ENCODE measurements around the gene BRCC3.

BRCC3 gene

DNA sequence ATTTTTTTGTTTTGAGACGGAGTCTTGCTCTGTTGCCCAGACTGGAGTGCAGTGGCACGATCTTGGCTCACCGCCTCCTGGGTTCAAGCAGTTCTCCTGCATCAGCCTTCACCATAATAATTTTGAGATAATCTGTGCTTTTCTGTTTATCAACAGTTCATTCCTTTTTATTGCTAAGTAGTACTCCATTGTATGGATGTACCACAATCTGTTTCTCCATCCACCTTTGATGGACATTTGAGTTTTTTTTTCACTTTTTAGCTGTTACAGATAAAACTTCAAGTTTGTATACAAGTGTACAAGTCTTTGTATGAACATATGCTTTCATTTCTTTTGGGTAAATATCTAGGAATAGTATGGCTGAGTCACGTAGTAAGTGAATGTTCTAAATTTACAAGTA, 35.6 kb upstream of the BRCC3 start:
- H3K79me2 ChIP-seq (ENCODE audit: insufficient read depth, low read length) = peaks cover 6% of the 10 kb centered on the region; the same call in 1 of the 2 replicates
- H3K4me2 ChIP-seq (ENCODE audit: low read length) = no peak overlapping the region
- no peak for TF ChIP-seq EZH2 (IDR thresholded peaks at IDR 0.05; ENCODE audit: borderline replicate concordance, low read length)
- TF ChIP-seq, protein P1, sequence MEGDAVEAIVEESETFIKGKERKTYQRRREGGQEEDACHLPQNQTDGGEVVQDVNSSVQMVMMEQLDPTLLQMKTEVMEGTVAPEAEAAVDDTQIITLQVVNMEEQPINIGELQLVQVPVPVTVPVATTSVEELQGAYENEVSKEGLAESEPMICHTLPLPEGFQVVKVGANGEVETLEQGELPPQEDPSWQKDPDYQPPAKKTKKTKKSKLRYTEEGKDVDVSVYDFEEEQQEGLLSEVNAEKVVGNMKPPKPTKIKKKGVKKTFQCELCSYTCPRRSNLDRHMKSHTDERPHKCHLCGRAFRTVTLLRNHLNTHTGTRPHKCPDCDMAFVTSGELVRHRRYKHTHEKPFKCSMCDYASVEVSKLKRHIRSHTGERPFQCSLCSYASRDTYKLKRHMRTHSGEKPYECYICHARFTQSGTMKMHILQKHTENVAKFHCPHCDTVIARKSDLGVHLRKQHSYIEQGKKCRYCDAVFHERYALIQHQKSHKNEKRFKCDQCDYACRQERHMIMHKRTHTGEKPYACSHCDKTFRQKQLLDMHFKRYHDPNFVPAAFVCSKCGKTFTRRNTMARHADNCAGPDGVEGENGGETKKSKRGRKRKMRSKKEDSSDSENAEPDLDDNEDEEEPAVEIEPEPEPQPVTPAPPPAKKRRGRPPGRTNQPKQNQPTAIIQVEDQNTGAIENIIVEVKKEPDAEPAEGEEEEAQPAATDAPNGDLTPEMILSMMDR (IDR thresholded peaks at IDR 0.05; ENCODE audit: low read length) = no peak
- no peaks in the 10 kb centered on the region for H3K27me3 ChIP-seq (ENCODE audit: insufficient read depth, low read length)
- H3K9me3 ChIP-seq (ENCODE audit: low read length) = no peaks in the 10 kb centered on the region
- no peak overlapping the region for H3K27ac ChIP-seq (ENCODE audit: low read depth, low read length, poor library complexity, severe bottlenecking)
- H3K9ac ChIP-seq (ENCODE audit: low read length) = no peak overlapping the region
- peaks cover 33% of the 10 kb centered on the region for H3K36me3 ChIP-seq (ENCODE audit: insufficient read depth, low read length)
- no peak overlapping the region for H3K4me3 ChIP-seq (ENCODE audit: low read depth, low read length, poor library complexity, severe bottlenecking)
- H3K9me2 ChIP-seq (ENCODE audit: low read depth, low read length) = no peaks in the 10 kb centered on the region
- no peak overlapping the region for H2AFZ ChIP-seq (ENCODE audit: low read length)
- no peaks in the 10 kb centered on the region for H3K4me1 ChIP-seq (ENCODE audit: insufficient read depth, low read length, severe bottlenecking)
- H4K20me1 ChIP-seq (ENCODE audit: insufficient read depth, low read length) = no peaks in the 10 kb centered on the region
- no peaks in the 10 kb centered on the region for H3F3A ChIP-seq (ENCODE audit: insufficient read depth, low read length)

DNA sequence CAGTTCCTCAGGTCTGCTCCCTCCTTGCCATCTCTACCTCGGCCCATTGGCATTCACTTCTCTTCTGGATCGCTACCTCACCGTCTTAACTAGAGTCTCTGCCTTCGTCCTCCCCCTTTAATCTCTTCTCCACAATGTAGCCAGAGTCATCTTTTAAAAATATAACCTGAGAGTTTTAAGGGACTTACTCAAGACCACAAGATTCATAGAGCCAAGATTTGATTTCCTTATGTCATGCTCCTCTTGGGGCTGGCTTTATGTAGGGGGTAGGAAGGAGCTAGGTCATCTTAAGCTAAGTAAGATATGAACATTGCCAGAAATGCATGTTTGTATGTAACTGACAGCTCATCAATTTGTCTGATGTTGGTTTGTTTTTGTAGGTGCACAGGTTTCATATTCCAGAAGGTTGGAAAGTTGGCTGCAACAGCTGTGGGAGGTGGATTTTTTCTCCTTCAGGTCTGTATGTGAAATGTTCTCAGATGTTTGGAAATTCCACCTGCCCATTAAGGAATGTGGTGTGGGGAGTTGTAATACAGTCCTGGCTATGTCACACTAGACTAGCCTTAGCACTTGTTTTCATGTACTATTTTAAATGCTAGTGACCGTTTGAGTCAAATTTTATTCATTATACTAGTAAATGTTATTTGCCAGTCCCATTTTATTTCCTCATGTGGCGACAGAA, 25.0 kb upstream of the BRCC3 start:
- no peak for TF ChIP-seq EZH2 (IDR thresholded peaks at IDR 0.05; ENCODE audit: borderline replicate concordance, low read length)
- TF ChIP-seq, protein P1 (IDR thresholded peaks at IDR 0.05; ENCODE audit: low read length) = no peak
- no peak overlapping the region for H3K27ac ChIP-seq (ENCODE audit: low read depth, low read length, poor library complexity, severe bottlenecking)
- no peaks in the 10 kb centered on the region for H4K20me1 ChIP-seq (ENCODE audit: insufficient read depth, low read length)
- no peaks in the 10 kb centered on the region for H3K36me3 ChIP-seq (ENCODE audit: insufficient read depth, low read length)
- H3K4me2 ChIP-seq (ENCODE audit: low read length) = no peak overlapping the region
- no peaks in the 10 kb centered on the region for H3K9me2 ChIP-seq (ENCODE audit: low read depth, low read length)
- no peak overlapping the region for H3K4me3 ChIP-seq (ENCODE audit: low read depth, low read length, poor library complexity, severe bottlenecking)
- H2AFZ ChIP-seq (ENCODE audit: low read length) = no peak overlapping the region
- no peaks in the 10 kb centered on the region for H3K27me3 ChIP-seq (ENCODE audit: insufficient read depth, low read length)
- no peaks in the 10 kb centered on the region for H3K4me1 ChIP-seq (ENCODE audit: insufficient read depth, low read length, severe bottlenecking)
- H3F3A ChIP-seq (ENCODE audit: insufficient read depth, low read length) = no peaks in the 10 kb centered on the region
- no peaks in the 10 kb centered on the region for H3K79me2 ChIP-seq (ENCODE audit: insufficient read depth, low read length)
- H3K9me3 ChIP-seq (ENCODE audit: low read length) = no peaks in the 10 kb centered on the region
- no peak overlapping the region for H3K9ac ChIP-seq (ENCODE audit: low read length)

DNA sequence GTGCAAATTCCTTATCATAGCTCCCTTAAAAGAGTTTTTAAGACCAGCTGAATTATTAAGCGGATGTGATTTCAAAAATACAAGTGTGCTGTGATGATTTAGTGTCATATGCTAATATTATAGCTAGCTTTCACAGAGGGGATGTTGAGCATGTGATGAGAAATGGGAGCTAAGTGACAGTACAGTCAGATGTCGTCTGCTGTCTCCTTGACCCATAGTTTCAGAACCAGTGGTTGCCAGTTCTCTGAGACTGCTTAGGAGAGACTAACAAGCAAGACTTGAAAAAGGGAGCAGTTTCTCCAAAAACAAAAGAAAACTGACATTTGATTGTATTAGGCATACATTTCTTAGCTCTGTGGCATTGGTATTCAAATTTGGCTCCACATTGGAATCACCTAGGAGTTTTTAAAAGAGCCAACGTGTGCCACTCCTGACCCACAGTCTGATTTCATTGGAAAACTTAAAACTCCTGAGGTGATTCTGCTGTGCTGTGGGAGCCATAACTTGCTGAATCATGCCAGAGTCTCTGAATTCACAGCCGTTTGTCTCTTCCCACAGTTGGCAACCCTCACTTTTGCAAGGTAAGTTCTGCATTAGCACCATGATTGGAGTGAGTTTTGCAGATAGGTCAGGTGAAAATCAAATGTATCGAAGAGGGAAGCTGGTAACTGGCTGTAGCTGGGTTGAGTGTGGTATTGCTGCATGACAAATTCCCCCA, 24.3 kb upstream of the BRCC3 start:
- Histone ChIP-seq H3K36me3 (ENCODE audit: insufficient read depth, low read length) (peaks cover 6% of the 10 kb centered on the region; the same call in 1 of the 2 replicates), H4K20me1 (ENCODE audit: insufficient read depth, low read length) (no peaks in the 10 kb centered on the region), H3F3A (ENCODE audit: insufficient read depth, low read length) (no peaks in the 10 kb centered on the region), H3K27ac (ENCODE audit: low read depth, low read length, poor library complexity, severe bottlenecking) (no peak overlapping the region), H3K27me3 (ENCODE audit: insufficient read depth, low read length) (no peaks in the 10 kb centered on the region), H2AFZ (ENCODE audit: low read length) (no peak overlapping the region), H3K9me3 (ENCODE audit: low read length) (no peaks in the 10 kb centered on the region), H3K4me2 (ENCODE audit: low read length) (no peak overlapping the region), H3K4me3 (ENCODE audit: low read depth, low read length, poor library complexity, severe bottlenecking) (no peak overlapping the region), H3K79me2 (ENCODE audit: insufficient read depth, low read length) (no peaks in the 10 kb centered on the region), H3K9me2 (ENCODE audit: low read depth, low read length) (no peaks in the 10 kb centered on the region), H3K4me1 (ENCODE audit: insufficient read depth, low read length, severe bottlenecking) (no peaks in the 10 kb centered on the region), H3K9ac (ENCODE audit: low read length) (no peak overlapping the region)
- no peak for TF ChIP-seq EZH2 (IDR thresholded peaks at IDR 0.05; ENCODE audit: borderline replicate concordance, low read length)
- TF ChIP-seq, protein P1 (IDR thresholded peaks at IDR 0.05; ENCODE audit: low read length) = no peak
